ENCODE results near the gene FUT9.
"Not testable (repeated sequence)": the region's sequence is repeated elsewhere in the genome, so short reads cannot be mapped to it uniquely, and the experiment has no call there.

The FUT9 gene

GRCh38 chr6:96186516-96187195 is 170.9 kb downstream of the FUT9 start:
- DNase-seq (ENCODE audit: low read depth): no peak

- no peak for DNase-seq (ENCODE audit: low read depth)
These were observed 178.9 kb downstream of the FUT9 start for GRCh38 chr6:96194675-96195074.

GRCh38 chr6:96195272-96195671 is 179.5 kb downstream of the FUT9 start:
- DNase-seq (ENCODE audit: low read depth): no peak

- no peak for DNase-seq (ENCODE audit: low read depth)
These were observed 180.9 kb downstream of the FUT9 start for GRCh38 chr6:96196633-96197032.

- no peak for DNase-seq (ENCODE audit: low read depth)
These were observed 181.5 kb downstream of the FUT9 start for GRCh38 chr6:96197241-96197640.

DNA sequence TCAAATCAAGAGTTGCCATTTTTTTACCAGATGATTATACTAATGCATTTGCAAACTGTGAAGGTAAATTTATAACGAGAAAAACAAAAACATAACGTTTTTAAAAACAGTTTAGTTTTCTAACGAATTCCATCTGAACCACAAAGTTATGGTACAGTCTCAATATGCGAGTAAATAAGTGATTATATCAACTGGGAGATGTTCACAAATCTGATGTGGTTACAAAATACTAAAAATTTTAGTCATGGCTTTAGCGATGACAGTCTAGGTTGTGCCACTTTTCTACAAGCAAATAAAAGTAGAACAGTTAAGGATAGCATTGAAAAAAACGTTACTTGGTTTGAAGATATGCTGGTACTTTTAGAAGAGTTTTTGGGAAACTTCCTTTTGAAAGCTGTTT is 186.8 kb downstream of the FUT9 start:
- no peak for DNase-seq (ENCODE audit: low read depth)

- DNase-seq (ENCODE audit: low read depth): no peak
These were observed 195.6 kb downstream of the FUT9 start for GRCh38 chr6:96211341-96211740.

- DNase-seq (ENCODE audit: low read depth): no peak
These were observed 196.3 kb downstream of the FUT9 start for GRCh38 chr6:96212066-96212465.

GRCh38 chr6:96213784-96214183 is 198.0 kb downstream of the FUT9 start:
- no peak for DNase-seq (ENCODE audit: low read depth)

DNA sequence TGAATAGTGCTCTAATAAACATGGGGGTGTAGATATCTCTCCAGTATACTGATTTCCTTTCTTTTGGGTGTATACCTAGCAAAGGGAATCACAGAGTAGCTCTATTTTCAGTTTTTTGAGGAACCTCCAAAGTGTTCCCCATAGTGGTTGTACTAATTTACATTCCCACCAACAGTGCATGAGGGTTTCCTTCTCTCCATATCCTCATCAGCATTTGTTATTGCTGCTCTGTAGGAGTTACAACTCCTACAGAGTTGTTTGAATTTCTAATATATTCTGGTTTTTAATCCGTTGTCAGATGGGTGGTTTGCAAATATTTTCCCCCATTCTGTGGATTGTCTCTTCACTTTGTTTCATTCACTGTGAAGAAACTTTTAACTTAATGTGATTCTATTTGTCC is 207.9 kb downstream of the FUT9 start:
- DNase-seq (ENCODE audit: low read depth): no peak

DNA sequence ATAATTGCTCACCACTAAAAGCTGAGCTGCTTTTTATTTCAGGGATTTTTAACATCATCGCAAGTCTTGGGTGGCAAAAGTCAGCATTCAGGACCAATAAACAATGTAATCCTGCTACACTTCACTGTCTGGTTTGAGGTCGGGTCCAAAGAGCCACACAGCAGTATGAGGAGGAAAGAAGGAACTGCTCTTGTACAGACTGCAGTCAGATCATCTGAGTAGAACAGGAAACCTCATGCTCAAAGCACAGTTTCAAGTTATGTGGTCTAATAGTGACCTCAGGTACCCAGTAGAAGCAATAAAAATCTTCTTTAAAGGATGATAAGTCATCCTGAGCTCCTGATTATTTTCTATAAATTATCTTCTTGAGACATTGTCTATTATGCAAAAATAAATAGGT is 211.4 kb downstream of the FUT9 start:
- DNase-seq (ENCODE audit: low read depth): no peak

- DNase-seq (ENCODE audit: low read depth): no peak
These were observed 218.7 kb downstream of the FUT9 start for GRCh38 chr6:96234444-96234843.

GRCh38 chr6:96235927-96236326 is 220.2 kb downstream of the FUT9 start:
- DNase-seq (ENCODE audit: low read depth): no peak

DNA sequence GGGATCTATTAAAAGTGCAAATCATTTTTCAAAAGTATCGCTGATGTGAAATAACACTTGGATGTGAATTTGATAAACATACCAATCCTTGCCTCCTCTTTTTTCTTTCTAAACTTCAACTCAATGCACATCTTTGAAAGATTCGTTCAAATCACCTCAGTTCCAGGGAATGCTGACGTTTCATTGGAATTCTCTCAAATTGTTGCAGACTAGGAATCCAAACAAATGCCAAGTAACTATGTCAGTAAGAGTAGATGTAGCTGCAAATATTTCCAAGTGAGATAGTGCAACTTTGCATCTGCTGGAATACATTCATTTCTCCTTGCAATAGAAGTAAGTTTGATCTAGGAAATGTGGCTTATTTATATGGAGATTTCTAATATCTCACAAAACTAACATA is 220.7 kb downstream of the FUT9 start:
- DNase-seq (ENCODE audit: low read depth): no peak

GRCh38 chr6:96237638-96238347 is 222.0 kb downstream of the FUT9 start:
- no peak for DNase-seq (ENCODE audit: low read depth)

DNA sequence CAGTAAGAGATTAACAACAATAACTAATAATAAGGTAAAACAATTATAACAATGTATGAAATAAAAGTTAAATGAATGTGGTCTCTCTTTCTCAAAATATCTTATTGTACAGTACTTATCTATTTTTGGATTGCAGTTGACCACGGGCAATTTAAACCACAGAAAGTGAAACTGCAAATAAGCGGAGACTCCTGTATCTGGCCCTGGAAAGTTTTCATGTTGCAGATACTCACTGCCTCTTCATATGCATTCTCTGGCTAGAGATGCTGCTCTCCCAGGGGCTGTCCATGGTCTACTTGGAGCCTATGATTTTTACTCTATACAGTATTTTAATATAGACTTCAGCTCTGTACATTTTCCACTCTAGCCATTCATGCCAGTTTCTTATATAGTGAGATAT is 230.8 kb downstream of the FUT9 start:
- no peak for DNase-seq (ENCODE audit: low read depth)

DNA sequence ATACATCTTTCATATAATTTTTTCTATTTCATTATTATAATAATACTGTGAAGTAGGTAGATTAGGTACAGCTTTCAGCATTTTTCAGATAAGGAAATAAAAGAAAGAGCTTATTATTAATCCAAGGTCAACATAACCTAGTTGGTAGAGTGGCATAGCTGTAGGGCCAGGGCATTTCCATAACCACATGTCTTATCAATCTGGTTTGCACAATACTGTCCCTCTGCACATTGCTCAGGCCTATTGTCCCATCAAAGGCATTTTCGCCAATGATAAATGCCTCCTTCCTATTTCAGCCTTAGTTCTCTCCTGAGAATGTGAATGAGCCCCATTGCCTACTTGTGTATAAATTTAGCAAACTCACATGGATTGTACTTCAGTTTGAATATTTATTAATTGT is 234.0 kb downstream of the FUT9 start:
- no peak for DNase-seq (ENCODE audit: low read depth)

GRCh38 chr6:96257751-96258150 is 242.0 kb downstream of the FUT9 start:
- no peak for DNase-seq (ENCODE audit: low read depth)

- DNase-seq (ENCODE audit: low read depth): not testable (repeated sequence)
These were observed 245.1 kb downstream of the FUT9 start for GRCh38 chr6:96260787-96261430.
